ENCODE results near the gene CRYBB2.
"Not testable (repeated sequence)": the region's sequence is repeated elsewhere in the genome, so short reads cannot be mapped to it uniquely, and the experiment has no call there.

Gene CRYBB2, protein sequence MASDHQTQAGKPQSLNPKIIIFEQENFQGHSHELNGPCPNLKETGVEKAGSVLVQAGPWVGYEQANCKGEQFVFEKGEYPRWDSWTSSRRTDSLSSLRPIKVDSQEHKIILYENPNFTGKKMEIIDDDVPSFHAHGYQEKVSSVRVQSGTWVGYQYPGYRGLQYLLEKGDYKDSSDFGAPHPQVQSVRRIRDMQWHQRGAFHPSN

GRCh38 chr22:25219211-25219689 lies at the start of gene CRYBB2:
TSS of gene CRYBB2 (plus strand) at chr22:25219639. CDS start at chr22:25221430, 1,791 bp downstream.
- DNase-seq = no peak

GRCh38 chr22:25170426-25170980 lies 48.9 kb upstream of the CRYBB2 start:
- no peak for DNase-seq

DNA sequence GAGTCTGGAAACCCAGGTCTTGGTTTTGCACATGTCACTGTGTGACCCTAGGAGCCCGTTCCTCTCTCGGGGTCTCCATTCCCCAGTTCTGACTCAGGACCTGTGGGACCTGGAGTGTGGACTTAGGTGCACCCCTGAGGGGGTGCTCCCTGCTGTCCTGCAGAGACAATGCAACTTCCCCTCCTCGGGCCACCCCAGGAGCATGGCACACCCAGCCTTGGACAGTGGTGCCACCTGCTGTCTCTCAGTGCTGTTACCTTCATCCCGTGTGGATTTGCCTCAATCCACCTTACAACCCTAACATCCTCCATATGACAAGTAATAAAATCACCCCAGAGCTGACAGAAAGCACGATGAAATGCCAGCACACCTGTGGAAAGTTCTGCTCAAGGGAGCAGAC lies 47.3 kb upstream of the CRYBB2 start:
- no peak for DNase-seq

GRCh38 chr22:25174156-25174887 lies 45.1 kb upstream of the CRYBB2 start:
- no peak for DNase-seq

DNA sequence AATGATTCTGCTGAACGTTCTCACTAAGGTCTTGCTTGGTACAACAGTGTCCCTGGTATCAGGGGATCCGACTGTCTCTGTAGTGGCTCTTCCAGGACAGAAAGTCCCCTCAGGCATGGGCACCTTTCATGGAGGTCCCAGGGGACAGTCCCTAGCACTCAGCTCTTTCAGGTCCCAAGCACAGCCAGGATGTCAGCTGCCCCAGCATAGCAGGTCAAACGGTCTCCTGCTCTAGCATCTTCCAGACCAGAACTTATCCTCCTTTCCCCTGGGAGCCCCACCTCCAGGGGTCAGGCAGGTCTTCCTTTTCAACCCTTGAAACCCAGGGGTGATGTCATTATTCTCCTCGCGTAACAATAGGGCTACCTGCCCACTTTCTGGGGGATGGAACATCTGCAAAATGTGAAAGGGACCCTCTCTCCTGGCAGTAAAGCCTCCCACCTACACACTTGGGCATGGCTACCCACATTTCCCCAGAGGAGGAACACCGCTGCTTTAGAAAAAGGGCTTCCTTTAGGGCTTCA lies 44.5 kb upstream of the CRYBB2 start:
- DNase-seq = no peak

DNA sequence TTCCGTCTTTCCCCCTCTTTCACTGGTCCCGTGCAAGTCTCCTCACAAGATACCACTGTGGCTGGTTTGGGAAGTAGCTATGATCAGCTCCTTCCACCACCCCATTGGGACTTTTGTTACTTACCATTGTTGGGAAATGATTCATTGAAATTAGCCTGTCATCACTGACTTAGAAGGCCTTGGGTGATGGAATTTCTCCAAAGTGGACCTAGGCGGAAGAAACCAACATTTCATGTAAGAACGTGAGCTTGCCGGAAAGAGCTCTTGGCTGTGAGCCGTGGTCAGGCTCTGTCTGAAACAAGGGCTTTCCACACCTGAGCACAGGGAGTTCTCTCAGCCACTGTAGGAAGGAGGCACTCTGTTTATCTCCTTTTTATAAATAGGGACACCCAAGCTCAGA lies 43.3 kb upstream of the CRYBB2 start:
- DNase-seq = no peak

DNA sequence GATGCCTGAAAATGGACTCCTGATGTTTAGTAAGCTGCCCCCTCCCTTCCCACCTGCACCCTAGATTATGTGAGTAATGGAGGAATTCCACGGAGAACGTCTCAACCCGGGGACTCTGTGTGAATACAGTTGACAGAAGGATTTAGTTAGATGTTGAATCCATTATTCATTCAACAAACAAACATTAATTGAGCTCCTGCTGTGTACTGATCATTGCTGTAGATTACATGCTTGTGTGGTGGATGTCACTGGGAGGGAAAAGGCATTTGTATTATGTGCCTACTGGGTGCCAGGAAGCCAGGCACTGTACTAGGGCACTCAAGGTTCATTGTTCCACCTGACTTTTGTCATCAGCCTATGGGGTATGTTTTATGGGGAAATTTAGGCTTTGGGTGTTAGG lies 42.6 kb upstream of the CRYBB2 start:
- DNase-seq = no peak

GRCh38 chr22:25177226-25177625 lies 42.2 kb upstream of the CRYBB2 start:
- DNase-seq = no peak

- no peak for DNase-seq
These were observed 41.5 kb upstream of the CRYBB2 start for GRCh38 chr22:25177895-25178294.

GRCh38 chr22:25178348-25178747 lies 41.1 kb upstream of the CRYBB2 start:
- not testable (repeated sequence) for DNase-seq

- not testable (repeated sequence) for DNase-seq
These were observed 40.4 kb upstream of the CRYBB2 start for GRCh38 chr22:25178869-25179631.

- DNase-seq = no peak
These were observed 37.0 kb upstream of the CRYBB2 start for GRCh38 chr22:25182131-25183110.

GRCh38 chr22:25183949-25184619 lies 35.4 kb upstream of the CRYBB2 start:
- no peak for DNase-seq

- DNase-seq = no peak
These were observed 33.3 kb upstream of the CRYBB2 start for GRCh38 chr22:25186140-25186539.

GRCh38 chr22:25187469-25187868 lies 32.0 kb upstream of the CRYBB2 start:
- DNase-seq = no peak

DNA sequence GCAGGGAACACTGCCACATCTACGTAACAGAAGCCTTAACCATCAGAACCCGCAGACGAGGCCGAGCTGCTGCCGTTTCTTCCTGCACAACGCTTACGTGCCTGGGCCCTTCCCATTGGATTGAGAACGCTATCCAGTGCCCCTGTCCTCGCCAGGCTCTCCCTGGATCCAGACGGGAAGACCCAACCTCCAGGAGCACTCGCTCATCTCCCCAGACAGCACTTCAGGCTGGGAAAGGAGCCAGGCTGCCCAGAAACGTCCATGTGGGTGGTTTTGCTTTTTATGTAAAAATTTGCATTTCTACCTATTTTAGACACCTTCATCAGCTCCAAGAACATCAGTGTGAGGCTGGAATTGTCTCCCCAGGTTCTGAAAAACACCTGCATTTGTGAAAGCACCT lies 27.0 kb upstream of the CRYBB2 start:
- no peak for DNase-seq

DNA sequence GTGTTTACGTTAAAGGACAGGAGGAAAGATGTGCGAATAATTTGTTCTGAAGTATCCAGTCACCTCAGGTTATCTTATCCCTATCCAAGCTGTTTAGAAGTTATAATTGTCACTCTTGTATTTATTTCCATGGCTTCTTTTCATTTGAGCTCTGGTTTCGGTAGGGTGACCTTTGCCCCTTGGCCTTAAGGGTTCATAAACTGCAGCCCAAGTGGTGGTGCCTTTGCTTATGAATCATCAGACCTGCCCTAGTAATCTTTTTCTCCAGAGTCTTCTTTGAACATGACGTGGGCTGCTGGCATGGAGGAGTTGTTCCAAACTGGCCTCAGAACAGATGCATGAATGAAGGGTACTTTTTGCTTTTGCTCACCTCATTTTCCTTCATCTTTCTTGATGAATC lies 26.3 kb upstream of the CRYBB2 start:
- no peak for DNase-seq

GRCh38 chr22:25193548-25193947 lies 25.9 kb upstream of the CRYBB2 start:
- no peak for DNase-seq

- no peak for DNase-seq
These were observed 23.1 kb upstream of the CRYBB2 start for GRCh38 chr22:25196326-25196725.

- DNase-seq = no peak
These were observed 22.1 kb upstream of the CRYBB2 start for GRCh38 chr22:25197340-25197739.
